OCI-LY3 (cell line): ENCODE measurements around the gene NALF2.

ENCODE experiments used
- H2AFZ ChIP-seq: fragments of 200-600, 300-600 bp; shearing (Covaris generic); 2 replicates; pipeline ENCODE4 v1.6.0; 2014; ENCODE audit warnings: antibody characterized with exemption, low read depth, low read length
- H3K27ac ChIP-seq: fragments of 200-600, 300-600 bp; sonication (generic); 2 replicates; pipeline ENCODE4 v1.5.1; 2014; ENCODE audit warnings: mild to moderate bottlenecking, low read length, moderate library complexity, mixed read lengths
- H3K27me3 ChIP-seq: fragments of 200-600, 300-600 bp; sonication (generic); 2 replicates; pipeline ENCODE4 v1.6.1; 2014; ENCODE audit warnings: low read depth, low read length, mixed read lengths
- H3K36me3 ChIP-seq: fragments of 200-600, 300-600 bp; sonication (generic); replicated peaks from 2 replicates; pipeline ENCODE3; 2014; ENCODE audit warnings: low read depth, low read length, mixed read lengths
- H3K4me1 ChIP-seq: fragments of 300-600, 200-600 bp; sonication (generic); 2 replicates; pipeline ENCODE4 v1.6.1; 2014; ENCODE audit warnings: low read length, mixed read lengths
- H3K4me2 ChIP-seq: fragments of 200-600, 300-600 bp; sonication (generic); 2 replicates; pipeline ENCODE4 v1.6.1; 2014; ENCODE audit warnings: low read length, mixed read lengths
- H3K4me3 ChIP-seq: fragments of 300-600, 200-600 bp; sonication (generic); 2 replicates; pipeline ENCODE4 v1.5.1; 2014; ENCODE audit warnings: antibody characterized with exemption, mild to moderate bottlenecking, low read length, moderate library complexity
- H3K79me2 ChIP-seq: fragments of 300-600, 200-600 bp; shearing (Covaris generic); 2 replicates; pipeline ENCODE4 v1.6.1; 2014; ENCODE audit warnings: mild to moderate bottlenecking, low read length, mixed read lengths
- H3K9ac ChIP-seq: fragments of 300-600, 200-600 bp; shearing (Covaris generic); 2 replicates; pipeline ENCODE4 v1.6.0; 2014; ENCODE audit warnings: mild to moderate bottlenecking, low read length, moderate library complexity
- H3K9me3 ChIP-seq: fragments of 200-600, 300-600 bp; shearing (Covaris generic); 2 replicates; pipeline ENCODE4 v1.6.1; 2014; ENCODE audit warnings: low read length, mixed read lengths; ENCODE audit not compliant: insufficient read depth
- H4K20me1 ChIP-seq: fragments of 200-600, 300-600 bp; sonication (generic); 2 replicates; pipeline ENCODE4 v1.6.1; 2016; ENCODE audit warnings: low read length, mixed read lengths; ENCODE audit not compliant: insufficient read depth
- EZH2phosphoT487 ChIP-seq: fragments of 200-600 bp; shearing (Covaris generic); IDR thresholded peaks from 2 replicates; pipeline ENCODE4 v1.6.1; 2018; ENCODE audit warnings: antibody characterized with exemption, mixed run types, low read depth
- TF ChIP-seq, protein P1 (sequence below): fragments of 200-600, 300-600 bp; sonication (generic); IDR thresholded peaks from 2 replicates; pipeline ENCODE4 v1.5.1; 2014; ENCODE audit warnings: antibody characterized with exemption, low read length, low read depth

The NALF2 gene

DNA sequence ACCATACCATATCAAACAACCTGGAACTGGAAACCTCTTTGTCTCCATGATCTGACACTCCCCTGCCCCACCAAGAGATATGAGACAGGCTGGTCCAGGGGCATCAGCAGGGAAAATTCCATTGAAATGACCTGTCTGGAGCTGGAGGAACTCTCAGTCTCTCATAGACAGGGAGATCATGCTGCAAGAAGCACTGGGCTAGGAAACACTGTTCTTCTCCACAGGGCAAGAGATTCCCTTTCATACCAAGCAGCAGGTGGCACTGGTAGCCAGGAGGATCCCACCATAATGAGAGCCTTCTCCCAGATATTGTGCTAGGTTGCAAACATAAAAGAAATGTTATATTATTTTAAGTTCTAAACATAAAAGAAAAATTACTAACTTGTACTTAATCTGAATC is 14.5 kb upstream of the NALF2 start:
- no peaks in the 10 kb centered on the region for H3K27me3 ChIP-seq
- H2AFZ ChIP-seq: no peak overlapping the region
- no peaks in the 10 kb centered on the region for H3K9me3 ChIP-seq
- H3K4me1 ChIP-seq: no peaks in the 10 kb centered on the region
- H3K27ac ChIP-seq: no peak overlapping the region
- no peaks in the 10 kb centered on the region for H3K36me3 ChIP-seq
- no peak overlapping the region for H3K4me3 ChIP-seq
- H3K4me2 ChIP-seq: no peak overlapping the region
- TF ChIP-seq EZH2phosphoT487: no peak
- TF ChIP-seq, protein P1, sequence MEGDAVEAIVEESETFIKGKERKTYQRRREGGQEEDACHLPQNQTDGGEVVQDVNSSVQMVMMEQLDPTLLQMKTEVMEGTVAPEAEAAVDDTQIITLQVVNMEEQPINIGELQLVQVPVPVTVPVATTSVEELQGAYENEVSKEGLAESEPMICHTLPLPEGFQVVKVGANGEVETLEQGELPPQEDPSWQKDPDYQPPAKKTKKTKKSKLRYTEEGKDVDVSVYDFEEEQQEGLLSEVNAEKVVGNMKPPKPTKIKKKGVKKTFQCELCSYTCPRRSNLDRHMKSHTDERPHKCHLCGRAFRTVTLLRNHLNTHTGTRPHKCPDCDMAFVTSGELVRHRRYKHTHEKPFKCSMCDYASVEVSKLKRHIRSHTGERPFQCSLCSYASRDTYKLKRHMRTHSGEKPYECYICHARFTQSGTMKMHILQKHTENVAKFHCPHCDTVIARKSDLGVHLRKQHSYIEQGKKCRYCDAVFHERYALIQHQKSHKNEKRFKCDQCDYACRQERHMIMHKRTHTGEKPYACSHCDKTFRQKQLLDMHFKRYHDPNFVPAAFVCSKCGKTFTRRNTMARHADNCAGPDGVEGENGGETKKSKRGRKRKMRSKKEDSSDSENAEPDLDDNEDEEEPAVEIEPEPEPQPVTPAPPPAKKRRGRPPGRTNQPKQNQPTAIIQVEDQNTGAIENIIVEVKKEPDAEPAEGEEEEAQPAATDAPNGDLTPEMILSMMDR: no peak
- no peak overlapping the region for H3K9ac ChIP-seq
- H3K79me2 ChIP-seq: no peaks in the 10 kb centered on the region
- no peaks in the 10 kb centered on the region for H4K20me1 ChIP-seq

DNA sequence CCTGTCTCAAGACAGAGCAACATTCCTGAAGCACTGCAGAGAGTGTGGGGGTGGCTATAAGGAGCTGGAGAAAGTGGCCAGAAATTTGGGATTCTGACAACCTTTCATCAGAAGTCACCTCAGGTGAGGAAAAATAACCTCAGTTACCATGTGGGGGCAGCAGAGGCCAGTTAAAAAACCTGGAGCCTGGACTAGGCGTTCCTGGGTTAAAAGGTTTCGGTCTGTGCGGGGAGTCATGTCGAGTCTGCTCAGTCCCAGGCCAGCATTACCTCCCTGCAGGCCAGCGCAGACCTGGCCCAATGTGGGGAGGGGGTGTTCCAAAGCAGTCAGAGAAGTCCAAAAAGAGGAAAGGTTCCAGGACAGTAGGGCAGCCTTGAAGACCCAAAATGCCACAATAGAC is 10.9 kb upstream of the NALF2 start:
- Histone ChIP-seq H3K9me3 (no peaks in the 10 kb centered on the region), H3K36me3 (no peaks in the 10 kb centered on the region), H3K4me3 (no peak overlapping the region), H3K4me1 (no peaks in the 10 kb centered on the region), H2AFZ (0 out of 2 replicates have a peak overlapping the region, but pooled peaks have one; percentile 64), H3K27ac (no peak overlapping the region), H3K9ac (no peak overlapping the region), H4K20me1 (no peaks in the 10 kb centered on the region), H3K27me3 (no peaks in the 10 kb centered on the region), H3K79me2 (no peaks in the 10 kb centered on the region), H3K4me2 (peak overlapping the region; percentile 59)
- TF ChIP-seq, protein P1: peak; percentile 53
- TF ChIP-seq EZH2phosphoT487: no peak

DNA sequence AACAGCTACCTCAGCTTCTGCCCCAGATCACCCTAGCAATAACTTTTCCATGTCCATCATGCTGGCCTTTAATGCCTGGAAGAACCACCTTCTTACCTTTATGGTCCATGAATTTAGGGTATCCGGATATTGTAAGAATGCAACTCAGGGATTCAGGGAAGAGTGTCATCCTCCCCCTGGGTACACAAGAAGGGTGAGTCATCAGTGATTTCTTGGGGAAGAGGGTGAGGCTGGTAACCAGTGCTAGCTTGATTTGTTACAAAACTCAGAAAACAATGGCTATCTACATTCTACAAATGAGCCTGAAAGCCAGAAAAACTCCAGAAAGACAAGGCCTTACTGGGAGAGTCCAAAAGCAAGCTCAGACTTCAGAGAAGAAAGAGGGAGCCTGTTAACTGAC is 10.4 kb upstream of the NALF2 start:
- H2AFZ ChIP-seq: no peak overlapping the region
- H3K9me3 ChIP-seq: no peaks in the 10 kb centered on the region
- TF ChIP-seq EZH2phosphoT487: no peak
- TF ChIP-seq, protein P1: no peak
- no peaks in the 10 kb centered on the region for H4K20me1 ChIP-seq
- H3K27me3 ChIP-seq: no peaks in the 10 kb centered on the region
- no peak overlapping the region for H3K27ac ChIP-seq
- no peak overlapping the region for H3K9ac ChIP-seq
- no peak overlapping the region for H3K4me2 ChIP-seq
- H3K4me3 ChIP-seq: no peak overlapping the region
- H3K79me2 ChIP-seq: no peaks in the 10 kb centered on the region
- H3K36me3 ChIP-seq: no peaks in the 10 kb centered on the region
- no peaks in the 10 kb centered on the region for H3K4me1 ChIP-seq

DNA sequence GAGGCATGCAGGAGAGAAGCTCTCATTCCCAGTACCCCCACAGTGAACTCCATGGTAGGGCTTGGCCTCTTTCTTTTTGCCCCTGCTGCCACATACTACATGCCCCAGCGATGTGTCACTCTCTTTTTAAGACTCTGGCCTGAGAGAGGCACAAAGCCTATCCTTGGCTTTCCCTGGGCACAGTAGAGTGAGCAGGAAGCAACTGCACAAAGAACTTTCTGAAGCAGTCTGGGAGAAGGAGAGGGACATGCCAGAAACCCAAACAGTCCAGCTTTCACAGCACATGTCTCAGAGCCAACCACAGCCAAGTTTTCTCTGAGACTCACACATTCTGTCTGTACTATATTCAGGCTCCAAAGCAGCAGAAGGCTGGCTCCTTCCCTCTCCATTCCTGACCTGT is 7.9 kb upstream of the NALF2 start:
- H3K27me3 ChIP-seq: no peaks in the 10 kb centered on the region

More for the DNA sequence above, 7.9 kb upstream of the NALF2 start:
- H3K4me3 ChIP-seq: no peak overlapping the region
- no peak overlapping the region for H3K4me2 ChIP-seq
- no peaks in the 10 kb centered on the region for H3K79me2 ChIP-seq
- H3K9me3 ChIP-seq: no peaks in the 10 kb centered on the region
- TF ChIP-seq EZH2phosphoT487: no peak
- TF ChIP-seq, protein P1: no peak
- no peaks in the 10 kb centered on the region for H4K20me1 ChIP-seq
- H3K4me1 ChIP-seq: no peaks in the 10 kb centered on the region
- no peak overlapping the region for H2AFZ ChIP-seq
- H3K27ac ChIP-seq: no peak overlapping the region
- no peaks in the 10 kb centered on the region for H3K36me3 ChIP-seq
- H3K9ac ChIP-seq: no peak overlapping the region
